Omental fat pad (tissue), 4 donors: Measurements from ENCODE around the gene ZDHHC8. TPM values are rescaled to one million over a fixed set of nuclear protein-coding genes. Genes with fewer than 3 reads are reported as not detected.

Experiments
- ATAC-seq: fragments of 150-250 bp; one replicate; pipeline ENCODE4 v1.9.1; 2016; ENCODE audit warnings: mild to moderate bottlenecking, moderate library complexity; ENCODE audit not compliant: low FRiP score
- DNase-seq: peaks from one replicate; pipeline ENCODE4 v3.0.0-alpha.2; 2019; ENCODE audit warnings: low spot score
- CTCF ChIP-seq, 3 donors: fragments of 450-650 bp; IDR thresholded peaks; one replicate each; pipeline ENCODE4 v1.5.1; 2016 to 2017; ENCODE audit warnings: antibody characterized with exemption in 3 of 3, mild to moderate bottlenecking in 3 of 3, moderate library complexity in 2 of 3
- total RNA-seq, 4 donors: library from RNA; depleted of rRNA; stranded (reverse); fragments of >200 nt; gene quantifications; one replicate each; pipeline ENCODE4 v1.1.0, GENCODE V29; 2016

Gene ZDHHC8
- total RNA-seq, 4 donors from 2014 or later: 9.5 to 23.3 (median 16.4) TPM

GRCh38 chr22:20107471-20107901 is 24.1 kb upstream of the ZDHHC8 start:
- no peak for DNase-seq
- no peak for TF ChIP-seq CTCF (IDR thresholded peaks at IDR 0.05)
- no peak for ATAC-seq

- TF ChIP-seq CTCF (IDR thresholded peaks at IDR 0.05): no peak
- no peak for ATAC-seq
- DNase-seq: no peak
Measured at GRCh38 chr22:20107951-20108756, 23.4 kb upstream of the ZDHHC8 start.

GRCh38 chr22:20108757-20109230 is 22.8 kb upstream of the ZDHHC8 start:
- DNase-seq (no peak), ATAC-seq (no peak)
- no peak for TF ChIP-seq CTCF (IDR thresholded peaks at IDR 0.05)

GRCh38 chr22:20109411-20110358 is 21.9 kb upstream of the ZDHHC8 start:
- DNase-seq: no peak
- TF ChIP-seq CTCF (IDR thresholded peaks at IDR 0.05): no peak
- ATAC-seq: no peak

- no peak for TF ChIP-seq CTCF (IDR thresholded peaks at IDR 0.05)
- DNase-seq (no peak), ATAC-seq (no peak)
Measured at GRCh38 chr22:20110359-20110985, 21.1 kb upstream of the ZDHHC8 start.

- TF ChIP-seq CTCF (IDR thresholded peaks at IDR 0.05): no peak
- ATAC-seq (no peak), DNase-seq (no peak)
Measured at GRCh38 chr22:20111045-20111688, 20.4 kb upstream of the ZDHHC8 start.
